HG03280 (cell line): ENCODE data around the gene SHF.

ENCODE experiments used
- ATAC-seq: cut with Tn5 transposase; IDR thresholded peaks from one replicate; pipeline ENCODE4 v1.9.1; 2021; ENCODE audit warnings: mild to moderate bottlenecking, moderate library complexity; ENCODE audit not compliant: unreplicated experiment

Gene SHF

GRCh38 chr15:45174069-45174468 is 13.7 kb downstream of the SHF start:
- no peak for ATAC-seq

GRCh38 chr15:45171912-45172311 is 15.9 kb downstream of the SHF start:
- ATAC-seq, result no peak

- no peak for ATAC-seq
These were observed 17.9 kb downstream of the SHF start for GRCh38 chr15:45169608-45170480.

- ATAC-seq, result no peak
These were observed 18.8 kb downstream of the SHF start for GRCh38 chr15:45168751-45169551.

- ATAC-seq, result no peak
These were observed 19.5 kb downstream of the SHF start for GRCh38 chr15:45168286-45168685.

- ATAC-seq, result no peak
These were observed 20.0 kb downstream of the SHF start for GRCh38 chr15:45167631-45168205.

- peak; percentile 89 for ATAC-seq
These were observed 20.7 kb downstream of the SHF start for GRCh38 chr15:45166834-45167630.

GRCh38 chr15:45165536-45165935 is 22.2 kb downstream of the SHF start:
- no peak for ATAC-seq

GRCh38 chr15:45164914-45165313 is 22.9 kb downstream of the SHF start:
- ATAC-seq, result no peak

- no peak for ATAC-seq
These were observed 24.3 kb downstream of the SHF start for GRCh38 chr15:45163508-45163856.

- ATAC-seq, result peak; percentile 31
These were observed 24.8 kb downstream of the SHF start for GRCh38 chr15:45162771-45163507.

- ATAC-seq, result no peak
These were observed 26.1 kb downstream of the SHF start for GRCh38 chr15:45161666-45162065.

GRCh38 chr15:45157974-45158373 is 29.8 kb downstream of the SHF start:
- ATAC-seq, result no peak

GRCh38 chr15:45156744-45157455 is 30.9 kb downstream of the SHF start:
- ATAC-seq, result no peak

- ATAC-seq, result no peak
These were observed 32.0 kb downstream of the SHF start for GRCh38 chr15:45155739-45156138.

GRCh38 chr15:45151998-45152828 is 35.6 kb downstream of the SHF start:
- ATAC-seq, result no peak

- ATAC-seq, result no peak
These were observed 36.8 kb downstream of the SHF start for GRCh38 chr15:45150997-45151396.

- no peak for ATAC-seq
These were observed 37.3 kb downstream of the SHF start for GRCh38 chr15:45150481-45150880.

- no peak for ATAC-seq
These were observed 38.7 kb downstream of the SHF start for GRCh38 chr15:45149060-45149459.
